Keratinocyte (primary cell): ENCODE measurements around the gene S1PR4. TPM values are rescaled to one million over a fixed set of nuclear protein-coding genes. Genes with fewer than 3 reads are reported as not detected.
"Not testable (repeated sequence)": the region's sequence is repeated elsewhere in the genome, so short reads cannot be mapped to it uniquely, and the experiment has no call there.

Experiments used
- DNase-seq: peaks from one replicate; pipeline ENCODE4 v3.0.0-alpha.2; 2011; ENCODE audit warnings: low read depth, missing footprints, low spot score
- FAIRE-seq: peaks from 2 replicates; lab custom pipeline; 2011; peaks lifted over from hg19 to GRCh38; lab: Jason Lieb, UNC
- H2AFZ ChIP-seq: 2 replicates; pipeline ENCODE4 v1.6.0; 2012; ENCODE audit warnings: low read length, control low read depth, inconsistent platforms; ENCODE audit not compliant: control insufficient read depth
- H3K27ac ChIP-seq: 2 replicates; pipeline ENCODE4 v1.5.1; 2011; ENCODE audit warnings: low read length; ENCODE audit not compliant: control insufficient read depth, insufficient read depth
- H3K27me3 ChIP-seq: 3 replicates; pipeline ENCODE4 v1.6.0; 2011; ENCODE audit warnings: low read length; ENCODE audit not compliant: control insufficient read depth, insufficient read depth; ENCODE audit errors: extremely low read depth
- H3K36me3 ChIP-seq, 2 experiments: 2 replicates in 1 of 2; 3 replicates in 1 of 2; pipeline ENCODE4 v1.5.1; 2011; ENCODE audit warnings: low read length in 2 of 2, mild to moderate bottlenecking in 1 of 2; ENCODE audit not compliant: control insufficient read depth in 2 of 2, insufficient read depth in 2 of 2; ENCODE audit errors: extremely low read depth in 1 of 2
- H3K4me1 ChIP-seq: 3 replicates; pipeline ENCODE4 v1.5.1; 2011; ENCODE audit warnings: low read length; ENCODE audit not compliant: control insufficient read depth, insufficient read depth; ENCODE audit errors: extremely low read depth
- H3K4me2 ChIP-seq: 3 replicates; pipeline ENCODE4 v1.6.0; 2011; ENCODE audit warnings: low read depth, low read length; ENCODE audit not compliant: control insufficient read depth, insufficient read depth; ENCODE audit errors: extremely low read depth
- H3K4me3 ChIP-seq, 3 experiments: fragments of 200-600 bp in 1 of 3; sonication (generic) in 1 of 3; 2 replicates in 2 of 3; 3 replicates in 1 of 3; pipeline ENCODE4 v1.5.1; 2011 to 2016; ENCODE audit warnings: low read length in 3 of 3, mild to moderate bottlenecking in 3 of 3, control low read depth in 2 of 3, inconsistent platforms in 1 of 3, low read depth in 1 of 3, mixed read lengths in 1 of 3, mixed run types in 1 of 3, moderate library complexity in 1 of 3; ENCODE audit not compliant: control insufficient read depth in 2 of 3, insufficient read depth in 2 of 3; ENCODE audit errors: extremely low read depth in 1 of 3
- H3K79me2 ChIP-seq: 2 replicates; pipeline ENCODE4 v1.6.0; 2012; ENCODE audit warnings: low read length; ENCODE audit not compliant: control insufficient read depth, insufficient read depth
- H3K9ac ChIP-seq: 3 replicates; pipeline ENCODE4 v1.6.0; 2011; ENCODE audit warnings: low read length; ENCODE audit not compliant: control insufficient read depth, insufficient read depth; ENCODE audit errors: extremely low read depth
- H3K9me1 ChIP-seq: 3 replicates; pipeline ENCODE4 v1.6.0; 2011; ENCODE audit warnings: low read length; ENCODE audit not compliant: control insufficient read depth, insufficient read depth; ENCODE audit errors: extremely low read depth
- H3K9me3 ChIP-seq: 2 replicates; pipeline ENCODE4 v1.5.1; 2012; ENCODE audit warnings: low read depth, low read length; ENCODE audit not compliant: control insufficient read depth
- H4K20me1 ChIP-seq: 3 replicates; pipeline ENCODE4 v1.6.0; 2011; ENCODE audit warnings: low read length; ENCODE audit not compliant: control insufficient read depth, insufficient read depth; ENCODE audit errors: extremely low read depth
- EZH2 ChIP-seq: IDR thresholded peaks from one replicate; pipeline ENCODE4 v1.6.1; 2012; ENCODE audit warnings: inconsistent platforms, mild to moderate bottlenecking, low read length, moderate library complexity
- dilution Hi-C: fragments of 300-500 bp; cut with MboI; formaldehyde crosslinking; loops from one replicate; pipeline ENCODE4 v1.7.0; 2020; ENCODE audit warnings: low sequenced_read_pairs; ENCODE audit not compliant: extremely low pct_ligation_motif_present
- polyA plus RNA-seq, 5 experiments: library from polyadenylated mRNA; depleted of rRNA in 3 of 5; stranded (reverse) in 3 of 5; stranded (forward) in 1 of 5; unstranded in 1 of 5; fragments of >200 nt; gene quantifications; 1 replicate in 1 of 5; 2 replicates in 3 of 5; 3 replicates in 1 of 5; pipeline versions ENCODE4 v1.2.1 to v1.2.3, GENCODE V29; 2011 to 2012; ENCODE audit warnings: missing spikeins in 2 of 5, low read depth in 1 of 5, low replicate concordance in 1 of 5
- TF ChIP-seq, protein P1 (sequence below), 3 experiments: IDR thresholded peaks in 1 of 3; conservative IDR thresholded peaks in 1 of 3; optimal IDR thresholded peaks in 1 of 3; 2 replicates in 2 of 3; 3 replicates in 1 of 3; pipeline versions ENCODE3 to v1.5.1; 2011; ENCODE audit warnings: low read length in 3 of 3, mild to moderate bottlenecking in 3 of 3, moderate library complexity in 2 of 3, control low read depth in 1 of 3, inconsistent platforms in 1 of 3; ENCODE audit not compliant: insufficient read depth in 2 of 3; ENCODE audit errors: extremely low read depth in 1 of 3

S1PR4 gene
- polyA plus RNA-seq, 1 donor (not counting 4 experiments of a cell fraction or from before 2014, with no cell fraction given): 0.08 TPM

GRCh38 chr19:3216874-3217273 lies 38.3 kb downstream of the S1PR4 start:
- no peaks in the 10 kb centered on the region for H3K4me1 ChIP-seq
- dilution Hi-C loops: no loop called here

GRCh38 chr19:3220576-3220975 lies 42.0 kb downstream of the S1PR4 start:
- H3K9me3 ChIP-seq: no peaks in the 10 kb centered on the region
- H3K4me3 ChIP-seq: no peak overlapping the region
- H3K9me1 ChIP-seq: no peaks in the 10 kb centered on the region
- no peak overlapping the region for H3K4me2 ChIP-seq
- dilution Hi-C loops: no loop called here
- H3K27ac ChIP-seq: no peak overlapping the region
- H3K4me1 ChIP-seq: no peaks in the 10 kb centered on the region
- DNase-seq (no peak), FAIRE-seq (no peak)
- TF ChIP-seq, protein P1, sequence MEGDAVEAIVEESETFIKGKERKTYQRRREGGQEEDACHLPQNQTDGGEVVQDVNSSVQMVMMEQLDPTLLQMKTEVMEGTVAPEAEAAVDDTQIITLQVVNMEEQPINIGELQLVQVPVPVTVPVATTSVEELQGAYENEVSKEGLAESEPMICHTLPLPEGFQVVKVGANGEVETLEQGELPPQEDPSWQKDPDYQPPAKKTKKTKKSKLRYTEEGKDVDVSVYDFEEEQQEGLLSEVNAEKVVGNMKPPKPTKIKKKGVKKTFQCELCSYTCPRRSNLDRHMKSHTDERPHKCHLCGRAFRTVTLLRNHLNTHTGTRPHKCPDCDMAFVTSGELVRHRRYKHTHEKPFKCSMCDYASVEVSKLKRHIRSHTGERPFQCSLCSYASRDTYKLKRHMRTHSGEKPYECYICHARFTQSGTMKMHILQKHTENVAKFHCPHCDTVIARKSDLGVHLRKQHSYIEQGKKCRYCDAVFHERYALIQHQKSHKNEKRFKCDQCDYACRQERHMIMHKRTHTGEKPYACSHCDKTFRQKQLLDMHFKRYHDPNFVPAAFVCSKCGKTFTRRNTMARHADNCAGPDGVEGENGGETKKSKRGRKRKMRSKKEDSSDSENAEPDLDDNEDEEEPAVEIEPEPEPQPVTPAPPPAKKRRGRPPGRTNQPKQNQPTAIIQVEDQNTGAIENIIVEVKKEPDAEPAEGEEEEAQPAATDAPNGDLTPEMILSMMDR (optimal IDR thresholded peaks at IDR 0.05 in 1 of 3, IDR thresholded peaks at IDR 0.05 in 1 of 3, conservative IDR thresholded peaks at IDR 0.05 in 1 of 3; ENCODE audit: extremely low read depth in 1 of 3, insufficient read depth in 2 of 3, low read length in 3 of 3): no peak
- TF ChIP-seq EZH2: no peak
- H3K9ac ChIP-seq: no peak overlapping the region
- H3K27me3 ChIP-seq: peaks cover 8% of the 10 kb centered on the region
- H4K20me1 ChIP-seq: no peaks in the 10 kb centered on the region
- no peaks in the 10 kb centered on the region for H3K79me2 ChIP-seq
- no peak overlapping the region for H2AFZ ChIP-seq
- no peaks in the 10 kb centered on the region for H3K36me3 ChIP-seq

More at GRCh38 chr19:3216874-3217273, 38.3 kb downstream of the S1PR4 start:
- Histone ChIP-seq H3K36me3 (no peaks in the 10 kb centered on the region), H3K4me3 (no peak overlapping the region), H3K9me3 (no peaks in the 10 kb centered on the region), H3K27ac (no peak overlapping the region), H3K9ac (no peak overlapping the region), H2AFZ (no peak overlapping the region), H3K79me2 (no peaks in the 10 kb centered on the region), H3K9me1 (no peaks in the 10 kb centered on the region), H3K4me2 (no peak overlapping the region), H3K27me3 (no peaks in the 10 kb centered on the region), H4K20me1 (no peaks in the 10 kb centered on the region)
- no peak for FAIRE-seq
- TF ChIP-seq EZH2: no peak
- TF ChIP-seq, protein P1 (optimal IDR thresholded peaks at IDR 0.05 in 1 of 3, IDR thresholded peaks at IDR 0.05 in 1 of 3, conservative IDR thresholded peaks at IDR 0.05 in 1 of 3; ENCODE audit: extremely low read depth in 1 of 3, insufficient read depth in 2 of 3, low read length in 3 of 3): no peak
- no peak for DNase-seq

GRCh38 chr19:3221576-3221975 lies 43.0 kb downstream of the S1PR4 start:
- H3K79me2 ChIP-seq, DNase-seq, H2AFZ ChIP-seq, H3K27ac ChIP-seq, H3K36me3 ChIP-seq, H3K4me2 ChIP-seq, H3K9me3 ChIP-seq, FAIRE-seq, H3K9me1 ChIP-seq, H3K4me1 ChIP-seq, dilution Hi-C loops, H4K20me1 ChIP-seq, H3K4me3 ChIP-seq, H3K9ac ChIP-seq: not testable (repeated sequence)
- H3K27me3 ChIP-seq: peaks cover 18% of the 10 kb centered on the region
